ENCODE results near the gene NFX1.

- TF ChIP-seq POLR2A (IDR thresholded peaks at IDR 0.05; ENCODE audit: low read depth) (no peak), POLR2AphosphoS5 (IDR thresholded peaks at IDR 0.05) (no peak)
- TF ChIP-seq, protein P1, sequence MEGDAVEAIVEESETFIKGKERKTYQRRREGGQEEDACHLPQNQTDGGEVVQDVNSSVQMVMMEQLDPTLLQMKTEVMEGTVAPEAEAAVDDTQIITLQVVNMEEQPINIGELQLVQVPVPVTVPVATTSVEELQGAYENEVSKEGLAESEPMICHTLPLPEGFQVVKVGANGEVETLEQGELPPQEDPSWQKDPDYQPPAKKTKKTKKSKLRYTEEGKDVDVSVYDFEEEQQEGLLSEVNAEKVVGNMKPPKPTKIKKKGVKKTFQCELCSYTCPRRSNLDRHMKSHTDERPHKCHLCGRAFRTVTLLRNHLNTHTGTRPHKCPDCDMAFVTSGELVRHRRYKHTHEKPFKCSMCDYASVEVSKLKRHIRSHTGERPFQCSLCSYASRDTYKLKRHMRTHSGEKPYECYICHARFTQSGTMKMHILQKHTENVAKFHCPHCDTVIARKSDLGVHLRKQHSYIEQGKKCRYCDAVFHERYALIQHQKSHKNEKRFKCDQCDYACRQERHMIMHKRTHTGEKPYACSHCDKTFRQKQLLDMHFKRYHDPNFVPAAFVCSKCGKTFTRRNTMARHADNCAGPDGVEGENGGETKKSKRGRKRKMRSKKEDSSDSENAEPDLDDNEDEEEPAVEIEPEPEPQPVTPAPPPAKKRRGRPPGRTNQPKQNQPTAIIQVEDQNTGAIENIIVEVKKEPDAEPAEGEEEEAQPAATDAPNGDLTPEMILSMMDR (IDR thresholded peaks at IDR 0.05): no peak
Observed at GRCh38 chr9:33291901-33292300, 1.6 kb downstream of the NFX1 start.

All from esophagus muscularis mucosa (tissue), 3 donors.